ENCODE measurements around the gene MARK3.

The MARK3 gene

DNA sequence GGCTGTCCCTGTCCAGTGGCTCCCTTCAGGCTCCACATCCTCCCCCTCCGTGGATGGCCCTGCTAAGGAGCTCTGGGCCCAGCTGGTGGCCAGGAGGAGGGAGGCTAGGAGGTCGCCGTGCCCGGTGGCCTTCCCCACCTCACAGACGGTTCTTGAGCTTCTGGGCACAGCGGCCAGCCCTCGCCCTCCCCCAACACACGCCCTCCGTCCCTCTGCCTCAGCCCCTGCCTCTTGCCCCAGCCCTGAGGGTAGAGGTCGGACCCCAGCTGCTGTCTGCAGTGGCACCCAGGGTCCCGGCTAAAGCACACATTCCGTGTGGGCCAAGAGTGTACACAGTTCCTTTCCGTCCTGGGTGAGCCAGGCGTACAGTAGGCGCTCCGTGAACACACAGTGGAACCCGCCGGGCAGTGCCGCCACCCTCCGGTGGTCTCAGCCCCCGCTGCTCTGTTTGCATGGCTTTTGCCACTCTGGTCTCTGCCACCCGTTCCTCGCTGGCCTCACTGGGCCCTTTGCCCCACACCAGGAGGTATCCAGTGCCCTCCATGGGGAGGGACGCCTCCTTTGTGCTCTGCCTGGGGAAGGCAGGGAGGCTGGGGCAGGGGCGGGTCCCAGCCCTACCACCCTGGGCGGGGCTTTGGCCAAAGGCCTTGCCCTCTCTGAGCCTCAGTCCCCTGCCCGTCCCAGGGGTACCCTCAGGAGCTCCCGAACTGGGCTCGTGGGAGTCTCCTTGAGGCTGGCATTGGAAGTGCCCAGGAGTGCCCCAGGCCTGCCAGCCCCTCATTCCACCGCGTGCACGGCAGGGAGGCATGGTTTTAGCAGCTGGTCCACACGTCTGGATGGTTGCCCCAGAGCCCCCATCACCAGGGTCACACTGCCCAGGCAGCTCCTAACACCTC lies 156.7 kb downstream of the MARK3 start:
- DNase-seq: no peak

DNA sequence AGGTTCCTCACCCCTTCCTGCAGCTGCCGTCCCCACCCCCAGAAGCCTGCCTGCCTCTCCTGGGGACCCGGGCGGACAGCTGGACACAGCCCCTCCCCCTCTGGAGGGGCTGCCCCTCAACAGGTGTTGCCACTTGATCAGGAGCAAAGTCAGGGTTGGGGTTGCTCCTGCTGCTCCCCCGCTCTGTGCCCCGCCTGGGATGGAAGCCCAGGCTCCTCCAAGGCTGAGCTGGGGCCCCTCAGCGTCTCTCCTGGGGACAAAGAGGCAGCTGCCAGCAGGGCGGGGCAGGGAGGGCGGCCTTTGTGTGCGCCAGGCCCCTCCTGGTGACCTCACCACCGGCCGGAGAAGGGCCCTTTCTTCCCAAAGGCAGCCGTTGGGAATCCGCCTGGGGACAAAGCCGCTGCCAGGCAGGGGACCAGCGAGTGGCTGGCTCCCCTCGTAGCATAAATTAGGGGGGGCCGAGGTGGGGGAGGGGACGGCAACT lies 157.4 kb downstream of the MARK3 start:
- DNase-seq: no peak

DNA sequence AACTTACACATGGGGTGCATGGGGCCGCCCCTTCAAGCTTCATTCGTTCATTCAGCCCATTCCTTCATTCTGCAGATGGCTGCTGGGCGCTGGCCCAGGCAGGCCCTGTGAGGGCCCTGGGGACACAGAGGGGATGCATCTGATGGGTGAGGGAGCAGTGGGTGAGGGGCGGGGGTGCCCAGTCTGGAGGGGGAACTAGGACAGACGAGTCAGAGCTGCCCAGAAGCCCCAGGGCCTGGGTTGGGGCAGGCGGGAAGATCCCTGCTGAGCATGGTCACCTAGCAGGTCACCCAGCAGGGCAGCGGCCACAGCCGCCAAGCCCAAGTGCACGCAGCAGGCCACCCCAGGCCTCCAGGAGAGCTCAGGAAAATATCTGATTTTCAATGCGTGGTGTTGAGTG lies 157.9 kb downstream of the MARK3 start:
- no peak for DNase-seq

DNA sequence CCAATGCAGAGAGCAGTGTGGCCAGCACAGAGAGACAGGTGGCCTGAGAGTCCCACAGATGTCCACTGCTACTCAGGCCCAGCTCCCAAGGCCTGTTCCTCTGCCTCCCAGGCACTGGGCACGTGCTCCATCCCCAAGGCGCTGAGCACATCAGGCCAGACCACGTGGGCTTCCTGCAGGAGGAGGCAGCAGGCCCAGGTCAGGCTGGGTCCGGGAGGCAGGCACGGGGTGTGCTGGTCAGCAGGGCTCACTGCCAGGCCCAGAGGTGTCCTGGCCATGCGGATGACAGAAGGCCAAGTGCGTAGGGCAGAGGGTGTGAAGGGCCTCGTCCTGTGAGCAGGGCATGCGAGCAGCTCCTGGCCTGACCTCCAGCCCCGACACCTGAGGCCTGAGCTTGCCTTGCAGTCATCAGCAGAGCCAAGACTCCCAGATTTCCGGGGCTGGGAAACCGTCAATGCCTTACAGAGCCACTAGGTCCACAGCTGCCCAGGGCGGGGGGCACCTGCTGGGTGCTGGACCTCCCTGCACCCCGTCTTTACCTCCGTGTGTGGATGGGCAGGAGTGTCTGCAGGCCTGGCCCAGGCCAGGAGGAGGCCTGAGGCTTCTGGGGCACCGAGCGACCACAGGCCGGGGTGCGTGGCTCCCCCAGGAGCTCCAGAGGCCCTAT lies 158.6 kb downstream of the MARK3 start:
- DNase-seq: no peak

DNA sequence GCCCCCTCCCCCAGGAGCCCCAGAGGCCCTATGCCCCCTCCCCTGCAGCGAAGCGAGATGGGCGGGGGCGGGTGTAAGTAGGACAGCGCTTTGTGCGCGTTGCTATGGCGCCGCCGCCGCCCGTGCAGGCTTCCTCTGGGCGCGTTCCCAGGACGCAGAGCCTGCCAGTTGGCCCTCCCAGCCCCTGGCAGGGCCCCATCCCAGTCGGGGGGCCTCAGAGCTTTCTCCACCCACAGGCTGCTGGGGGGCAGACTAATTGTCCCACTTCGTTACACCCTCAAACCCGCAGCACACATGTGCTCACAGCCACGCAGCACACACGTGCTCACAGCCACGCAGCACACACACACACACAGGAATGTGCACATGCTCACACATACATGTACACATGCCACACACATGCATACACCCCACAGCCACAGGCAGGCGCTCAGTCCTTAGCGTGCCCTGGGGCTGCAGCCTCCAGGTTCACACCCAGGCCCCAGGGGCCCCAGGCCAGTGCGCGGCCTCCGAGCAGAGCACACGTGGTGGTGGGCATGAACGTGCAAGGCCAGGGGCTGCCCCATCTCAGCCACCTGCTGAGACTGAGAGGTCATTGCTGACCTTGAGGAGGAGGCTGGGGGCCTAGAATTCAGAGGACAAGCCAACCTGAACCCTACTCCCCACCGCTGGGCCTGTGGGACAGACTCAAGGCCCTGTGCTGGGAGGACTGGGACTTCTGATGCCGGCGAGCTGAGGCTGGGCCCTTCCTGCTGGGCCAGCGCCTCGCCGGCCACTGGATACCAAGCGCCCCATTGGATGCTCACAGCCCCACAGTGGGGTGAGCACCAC lies 159.4 kb downstream of the MARK3 start:
- DNase-seq: no peak

DNA sequence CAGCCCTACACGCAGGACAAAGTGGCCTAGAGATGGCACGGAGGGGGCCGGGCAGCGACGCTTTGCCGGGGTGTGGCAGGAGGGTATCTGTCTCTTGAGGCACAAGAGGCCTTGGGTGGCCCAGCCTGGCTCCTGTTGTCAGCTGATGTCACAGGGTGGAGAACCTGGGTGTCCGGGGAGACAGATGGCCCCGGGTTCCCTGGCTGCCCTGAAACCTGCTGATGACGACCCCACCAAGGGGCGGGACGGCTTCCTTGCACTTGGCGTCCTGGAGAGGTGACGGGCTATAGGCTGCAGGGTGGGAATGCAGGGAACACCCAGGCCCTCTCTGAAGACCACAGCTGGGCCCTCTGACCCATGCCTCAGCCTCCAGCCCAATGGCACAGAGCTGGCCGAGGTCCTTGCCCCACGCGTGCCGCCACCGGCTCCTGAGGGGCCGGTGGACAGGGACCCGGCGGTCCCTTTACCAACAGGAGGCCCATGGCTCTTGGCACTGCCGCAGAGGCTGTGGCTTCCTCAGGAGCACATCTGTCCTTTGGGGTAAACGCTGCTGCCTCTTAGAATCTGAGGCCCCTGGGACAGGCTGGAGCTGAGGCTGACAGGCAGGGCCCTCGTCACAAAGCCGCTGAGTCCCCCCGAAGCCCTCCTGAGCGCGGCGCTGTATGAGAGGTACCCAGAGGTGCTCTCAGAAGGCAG lies 160.2 kb downstream of the MARK3 start:
- no peak for DNase-seq

DNA sequence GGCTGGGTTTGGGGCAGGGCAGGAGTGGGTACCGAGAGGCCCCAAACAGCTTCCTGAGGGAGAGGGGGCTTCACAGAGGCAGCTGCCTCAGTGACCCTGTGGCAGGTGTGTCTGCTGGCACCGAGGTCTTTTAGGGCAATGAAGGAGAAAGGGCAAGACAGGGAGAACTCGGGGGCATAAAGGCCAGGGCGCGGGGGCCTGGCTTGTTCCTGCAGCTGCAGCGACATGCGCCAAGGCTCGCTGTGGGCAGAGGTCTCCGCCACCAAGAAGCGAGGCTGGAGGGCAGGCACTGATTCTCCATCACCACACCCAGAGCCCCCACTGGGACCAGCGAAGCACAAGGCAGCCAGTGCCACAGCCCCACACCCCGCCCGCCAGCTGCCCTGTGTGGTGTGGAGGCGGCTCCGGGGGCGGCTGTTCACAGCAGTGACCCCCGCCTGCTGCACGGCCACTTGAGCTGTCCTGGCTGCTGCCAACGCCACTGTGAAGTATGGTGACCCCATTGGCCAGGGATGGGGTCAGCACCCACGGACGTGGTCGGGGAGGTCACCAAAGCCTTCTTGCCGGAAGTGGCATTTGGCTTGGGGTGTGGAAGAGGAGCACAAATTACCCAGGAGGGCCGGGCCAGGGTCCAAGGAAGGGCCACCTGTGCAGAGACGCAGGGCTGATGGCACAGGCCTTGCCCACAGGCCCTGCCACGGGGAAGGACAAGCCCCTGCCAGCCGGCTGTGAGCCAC lies 160.9 kb downstream of the MARK3 start:
- DNase-seq: no peak

DNA sequence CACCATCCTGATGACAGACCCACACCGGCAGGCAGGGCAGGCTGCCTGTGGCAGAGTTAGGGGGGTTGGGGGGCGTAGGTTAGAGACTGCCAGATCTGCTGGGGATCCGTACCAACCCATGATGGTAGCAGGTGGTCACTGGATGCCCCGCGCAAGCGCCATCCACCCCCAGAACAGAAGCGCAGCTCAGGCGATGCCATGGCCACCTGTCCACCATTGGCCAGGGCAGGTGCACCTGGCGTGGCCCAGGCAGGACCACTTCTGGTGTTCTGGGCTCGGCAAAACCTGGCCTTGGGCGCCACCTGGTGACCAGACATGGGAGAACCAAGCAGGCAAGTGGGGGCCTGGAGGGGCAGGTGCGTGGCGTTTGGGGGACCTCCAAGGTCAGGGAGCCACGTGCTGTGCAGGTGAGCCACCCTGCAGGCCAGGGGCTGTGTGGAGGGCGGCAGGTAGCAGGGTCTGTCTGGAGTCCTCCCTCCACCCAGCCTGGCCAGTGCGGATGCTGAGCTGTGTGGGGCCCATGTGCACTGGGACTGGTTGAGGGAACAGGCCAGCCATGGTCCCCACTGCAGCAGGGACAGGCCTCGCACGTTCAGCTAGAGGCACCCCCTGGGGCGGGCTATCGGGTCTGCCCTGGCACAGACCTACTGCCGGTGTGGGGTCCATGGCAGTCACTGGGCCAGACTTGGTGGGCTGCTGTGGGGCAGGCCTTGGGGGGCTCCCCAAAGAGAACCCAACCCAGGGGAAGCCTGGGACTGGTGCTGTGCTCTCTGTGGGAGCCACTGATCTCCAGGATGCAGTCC lies 161.6 kb downstream of the MARK3 start:
- DNase-seq: peak; percentile 59 to 72 (median 62)

DNA sequence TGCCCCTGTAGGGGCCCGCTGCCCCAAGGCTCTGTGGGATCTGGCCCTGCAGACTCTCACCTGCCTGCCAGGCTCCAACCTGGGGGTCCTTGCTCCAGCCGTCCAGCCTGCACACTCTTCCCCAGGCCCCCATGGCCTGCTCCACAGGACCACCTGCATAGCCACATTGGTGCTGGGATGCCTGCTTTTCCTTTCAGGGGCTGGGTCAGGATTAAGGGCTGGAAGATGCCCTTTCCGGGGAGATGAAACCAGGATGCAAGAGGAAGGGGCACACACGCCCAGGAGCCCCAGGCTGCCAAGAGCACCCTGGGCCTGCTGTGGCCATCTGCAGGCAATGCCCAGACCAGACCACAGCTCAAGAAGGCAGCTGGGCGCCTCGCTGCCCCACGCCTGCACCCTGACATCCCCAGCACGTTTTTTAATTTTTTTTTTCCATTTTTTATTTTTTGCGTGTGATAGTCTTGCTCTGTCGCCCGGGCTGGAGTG lies 162.3 kb downstream of the MARK3 start:
- DNase-seq: no peak

DNA sequence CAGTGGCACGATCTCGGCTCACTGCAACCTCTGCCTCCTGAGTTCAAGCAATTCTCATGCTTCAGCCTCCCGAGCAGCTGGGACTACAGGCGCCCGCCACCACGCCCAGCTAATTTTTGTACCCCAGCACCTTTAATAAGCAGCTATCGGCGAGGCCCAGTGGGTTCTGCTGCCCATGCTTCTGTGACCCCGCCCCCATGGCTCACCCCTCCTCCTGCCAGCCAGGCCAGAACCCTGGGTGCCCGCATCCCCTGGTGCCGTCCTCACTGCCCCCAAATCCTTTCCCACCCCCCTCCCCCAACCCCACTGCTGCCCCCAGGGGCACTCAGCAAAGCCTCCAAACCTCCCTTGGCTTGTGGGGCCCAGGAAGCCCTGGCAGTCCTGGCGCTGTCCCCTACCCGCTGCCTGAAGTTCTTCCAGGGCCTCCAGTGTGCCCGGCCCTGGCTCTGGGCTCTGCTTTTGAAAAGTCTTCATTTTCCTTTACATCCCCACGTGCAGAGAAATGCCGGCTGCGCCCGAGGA lies 162.8 kb downstream of the MARK3 start:
- no peak for DNase-seq

DNA sequence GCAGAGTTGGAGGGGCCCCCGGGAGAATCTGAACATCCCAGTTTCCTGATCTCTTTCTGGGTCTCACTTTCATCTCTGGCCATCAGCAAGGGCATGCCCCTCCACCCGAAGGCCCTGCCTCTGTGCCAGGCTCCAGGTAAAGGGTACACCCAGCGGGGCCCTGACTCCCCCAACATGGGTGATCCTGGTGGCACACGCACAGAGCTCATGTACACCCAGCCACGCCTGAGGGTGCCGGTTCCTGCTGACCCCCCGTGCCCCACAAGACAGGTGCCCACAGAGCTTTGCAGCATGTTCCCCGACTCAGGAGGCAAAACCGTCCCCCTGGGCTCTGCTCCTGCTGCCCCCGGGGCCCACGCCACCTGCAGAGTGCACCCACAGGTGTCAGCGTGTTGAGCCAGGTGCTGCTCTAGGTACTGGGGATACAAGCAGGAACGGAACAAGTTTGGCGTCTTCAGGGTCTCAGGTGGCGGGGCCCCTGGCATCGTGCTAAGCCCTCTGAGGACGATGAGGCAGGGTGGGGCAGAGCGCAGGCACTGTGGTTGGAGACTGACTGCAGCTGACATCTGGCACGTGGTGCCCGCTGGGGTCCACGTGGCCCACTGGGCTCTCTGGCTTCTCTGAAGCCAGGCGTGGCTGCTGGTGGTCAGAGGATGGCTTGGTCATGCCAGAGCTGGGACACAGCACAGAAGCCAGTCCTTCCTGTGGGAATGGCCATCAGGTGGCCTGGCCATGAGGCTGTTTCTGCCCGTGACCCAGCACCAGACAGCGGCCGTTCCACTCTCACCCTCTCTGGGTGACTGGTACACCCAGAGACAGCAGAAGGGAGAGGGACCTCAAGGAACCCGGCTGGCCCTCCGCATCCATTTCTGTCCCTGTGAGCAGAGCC lies 163.5 kb downstream of the MARK3 start:
- DNase-seq: no peak

DNA sequence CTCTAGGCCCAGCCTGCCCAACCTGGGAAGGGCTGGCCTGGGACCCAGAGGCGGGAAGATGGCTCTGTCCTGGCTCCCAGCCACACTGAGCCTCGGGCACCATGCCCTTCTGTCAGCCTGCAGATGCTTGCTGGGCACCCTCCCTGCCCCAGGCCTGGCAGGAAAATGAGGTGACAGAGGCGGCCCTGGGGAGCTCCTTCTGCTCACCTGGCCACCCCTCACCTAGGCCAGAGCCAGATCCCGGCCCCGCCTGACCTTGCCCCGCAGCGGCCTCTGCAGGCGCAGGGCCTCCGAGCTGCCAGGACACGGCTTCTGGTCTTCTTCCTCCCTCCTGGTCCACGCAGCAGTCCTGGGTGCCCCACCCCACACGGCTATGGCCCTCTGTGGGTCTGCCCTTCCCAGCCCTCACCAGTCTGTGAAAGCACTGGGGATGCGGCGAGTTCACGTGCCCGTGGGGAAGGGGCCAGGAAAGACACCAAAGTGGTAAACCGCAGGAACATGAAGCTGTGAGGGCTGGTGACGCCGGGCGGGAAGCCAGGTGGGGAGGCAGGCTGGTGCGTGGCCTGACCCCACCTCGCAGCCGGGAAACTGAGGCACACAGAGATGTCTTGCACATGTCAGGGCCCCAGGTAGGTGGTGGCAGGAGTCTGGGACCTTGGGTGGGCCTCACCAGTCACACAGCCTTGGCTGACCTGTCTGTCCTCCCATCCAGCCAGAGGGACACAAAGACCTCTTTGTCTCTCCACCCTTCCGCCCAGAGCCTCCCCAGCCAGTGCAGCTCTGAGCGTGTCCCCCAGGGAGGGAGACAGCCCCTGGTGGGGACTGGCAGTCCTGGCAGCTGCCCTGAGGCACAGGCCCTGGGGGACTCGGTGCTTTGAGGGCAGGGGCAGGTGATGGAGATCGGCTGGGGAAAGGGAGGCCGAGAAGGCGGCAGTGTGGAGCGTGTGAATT lies 164.4 kb downstream of the MARK3 start:
- DNase-seq: no peak

DNA sequence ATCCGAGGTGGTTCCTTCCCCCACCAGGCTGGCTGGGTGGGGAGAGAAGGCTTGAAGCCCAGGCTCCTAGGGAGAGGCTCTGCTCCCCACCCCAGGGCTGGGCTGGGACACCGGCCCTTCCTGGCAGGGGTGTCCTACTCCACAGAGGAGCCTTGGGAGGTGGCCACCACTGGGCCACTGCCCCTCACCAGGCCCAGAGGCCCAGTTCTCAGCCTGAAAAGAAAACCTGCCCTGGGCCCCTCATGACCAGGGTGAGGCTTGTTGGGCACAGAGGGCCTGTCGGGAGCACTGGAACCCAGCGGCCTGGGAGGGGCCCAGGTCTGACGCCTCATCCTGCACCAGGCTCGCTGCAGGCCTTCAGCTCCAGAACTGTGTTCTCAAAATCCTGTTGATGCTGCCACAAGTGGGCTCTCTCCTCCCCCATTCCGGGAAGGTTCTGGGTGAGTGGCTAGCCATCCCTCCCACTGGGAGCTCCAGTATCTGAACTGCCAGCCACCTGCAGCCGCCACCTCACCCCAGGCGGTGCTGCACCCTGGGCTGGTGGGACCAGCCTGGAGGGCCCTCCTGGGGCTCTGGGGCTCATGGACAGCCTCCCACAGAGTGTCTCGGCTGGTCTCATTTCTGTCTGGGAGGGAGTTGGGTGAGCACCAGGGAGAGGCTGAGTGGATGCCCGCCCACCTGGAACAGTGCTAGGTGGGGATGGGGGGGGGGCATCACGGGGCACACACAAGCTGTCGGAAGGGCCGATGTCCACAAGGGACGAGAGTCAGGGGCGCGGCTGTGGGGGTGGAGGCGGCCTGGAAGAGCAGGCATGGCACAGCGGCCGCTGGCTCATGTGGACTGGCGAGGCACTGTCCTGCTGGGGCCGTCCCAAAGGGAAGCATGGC lies 165.5 kb downstream of the MARK3 start:
- DNase-seq: no peak

DNA sequence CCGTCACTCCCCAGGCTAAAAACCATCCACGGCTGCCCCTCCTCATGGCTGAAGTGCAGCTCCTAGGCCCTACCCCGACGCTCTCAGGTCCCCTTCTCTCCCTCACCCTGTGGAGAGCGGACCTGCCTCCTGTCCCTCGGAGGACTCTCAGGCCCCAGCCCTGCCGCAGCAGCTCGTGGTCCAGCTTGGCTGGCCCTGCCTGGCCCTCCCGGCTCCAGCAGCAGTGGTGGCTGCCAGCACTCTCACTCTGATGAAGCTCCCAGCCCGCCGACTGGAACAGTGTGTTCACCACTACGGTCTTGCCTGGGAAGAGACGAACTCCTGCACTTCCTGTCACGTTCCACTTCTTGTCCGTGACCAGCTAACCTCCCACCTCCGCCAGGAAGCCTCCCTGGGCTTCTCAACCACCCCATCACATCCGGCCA lies 166.1 kb downstream of the MARK3 start:
- no peak for DNase-seq

DNA sequence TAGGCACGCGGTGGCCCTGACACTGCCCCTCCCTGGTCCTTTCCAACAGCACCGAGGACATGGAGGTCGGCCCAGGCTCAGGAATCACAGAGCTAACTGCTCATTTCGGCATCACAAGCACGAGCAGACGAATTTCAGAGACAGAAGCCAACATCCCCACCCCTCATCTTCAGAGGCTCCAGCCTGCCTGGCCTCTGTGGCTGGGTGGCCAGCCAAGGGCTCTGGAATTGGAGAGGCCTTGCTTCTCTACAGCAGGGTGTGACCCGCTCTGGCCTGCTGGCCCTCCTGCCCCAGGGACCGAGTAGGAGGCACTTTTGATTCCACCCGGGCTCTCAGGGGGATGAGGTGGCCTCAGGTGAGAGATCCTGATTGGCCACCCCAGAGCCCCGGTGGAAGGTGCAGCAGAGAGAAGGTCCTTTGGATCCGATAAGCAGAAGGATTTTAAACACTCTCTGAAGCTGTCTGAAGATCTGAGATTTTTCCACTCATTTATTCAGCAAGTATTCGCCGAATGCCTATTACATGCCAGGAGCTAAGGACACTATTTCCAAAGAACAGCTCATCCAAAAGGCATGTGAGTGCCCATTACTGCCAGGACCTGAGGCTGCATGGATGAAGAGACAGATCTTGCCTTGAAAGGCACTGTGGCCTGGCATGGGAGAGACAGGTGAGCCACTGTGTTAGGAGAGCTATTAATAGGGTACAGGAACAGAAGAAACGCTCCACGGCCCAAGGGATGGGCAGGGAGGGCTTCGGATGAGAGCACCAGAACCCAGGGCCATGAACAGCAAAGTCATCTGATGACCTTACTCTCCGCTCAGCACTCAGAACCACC lies 167.0 kb downstream of the MARK3 start:
- no peak for DNase-seq

DNA sequence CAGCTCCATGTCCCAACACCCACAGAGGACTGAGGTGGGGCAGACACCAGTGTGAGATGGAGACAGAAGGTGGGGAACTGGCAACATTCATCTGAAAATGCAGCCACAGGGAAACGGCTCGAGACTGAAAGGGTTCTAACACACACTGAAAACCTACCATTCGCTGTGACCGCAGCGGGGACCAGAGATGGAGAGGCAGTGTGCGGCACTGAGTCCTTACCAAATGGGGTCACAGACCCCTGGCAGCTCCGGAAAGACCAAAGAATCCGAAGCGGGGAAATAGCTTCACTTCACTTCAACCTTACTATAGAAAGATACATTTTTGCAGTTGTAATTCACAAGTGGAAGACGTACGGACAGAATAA lies 167.6 kb downstream of the MARK3 start:
- DNase-seq: no peak

Measured in activated CD4-positive, CD25-positive, alpha-beta regulatory T cell (primary cell).